BE2C (cell line): ENCODE measurements around the gene LMBR1L.

ENCODE experiments used
- DNase-seq: peaks from one replicate; pipeline ENCODE4 v3.0.0-alpha.2; 2020
- H3K27me3 ChIP-seq: fragments of 250-450 bp; sonication (Bioruptor Pico); 2 replicates; pipeline ENCODE4 v1.5.1; 2020; ENCODE audit warnings: mild to moderate bottlenecking
- H3K36me3 ChIP-seq: fragments of 250-450 bp; sonication (Bioruptor Pico); 2 replicates; pipeline ENCODE4 v1.5.1; 2020; ENCODE audit warnings: mild to moderate bottlenecking
- H3K4me1 ChIP-seq: fragments of 250-450 bp; sonication (Bioruptor Pico); 2 replicates; pipeline ENCODE4 v1.5.1; 2020
- H3K4me3 ChIP-seq: 2 replicates; pipeline ENCODE4 v1.5.1; 2011; ENCODE audit warnings: low read depth, low read length
- H3K9me3 ChIP-seq: fragments of 250-450 bp; sonication (Bioruptor Pico); 2 replicates; pipeline ENCODE4 v1.5.1; 2020
- TF ChIP-seq, protein P1 (sequence below): IDR thresholded peaks from 2 replicates; pipeline ENCODE4 v1.5.1; 2012; ENCODE audit warnings: mild to moderate bottlenecking, low read depth, low read length

Gene LMBR1L

DNA sequence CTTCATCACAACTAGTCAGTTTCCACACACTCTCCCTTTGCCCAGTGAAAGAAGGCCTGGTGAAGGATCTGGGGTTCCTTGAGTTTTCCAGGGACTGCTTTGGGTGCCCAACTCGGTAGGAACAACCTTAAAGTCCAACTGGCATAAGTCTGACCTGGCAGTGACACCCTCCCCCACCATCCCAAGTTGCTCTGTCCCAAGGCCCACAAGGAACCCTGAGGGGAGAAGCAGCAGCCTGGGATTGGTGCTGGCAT is 51.7 kb downstream of the LMBR1L start:
- Histone ChIP-seq H3K4me3 (peak overlapping the region; percentile 95), H3K9me3 (no peaks in the 10 kb centered on the region), H3K4me1 (no peaks in the 10 kb centered on the region; the same call in 1 of the 2 replicates), H3K27me3 (no peaks in the 10 kb centered on the region), H3K36me3 (peaks cover 19% of the 10 kb centered on the region)
- no peak for DNase-seq
- TF ChIP-seq, protein P1, sequence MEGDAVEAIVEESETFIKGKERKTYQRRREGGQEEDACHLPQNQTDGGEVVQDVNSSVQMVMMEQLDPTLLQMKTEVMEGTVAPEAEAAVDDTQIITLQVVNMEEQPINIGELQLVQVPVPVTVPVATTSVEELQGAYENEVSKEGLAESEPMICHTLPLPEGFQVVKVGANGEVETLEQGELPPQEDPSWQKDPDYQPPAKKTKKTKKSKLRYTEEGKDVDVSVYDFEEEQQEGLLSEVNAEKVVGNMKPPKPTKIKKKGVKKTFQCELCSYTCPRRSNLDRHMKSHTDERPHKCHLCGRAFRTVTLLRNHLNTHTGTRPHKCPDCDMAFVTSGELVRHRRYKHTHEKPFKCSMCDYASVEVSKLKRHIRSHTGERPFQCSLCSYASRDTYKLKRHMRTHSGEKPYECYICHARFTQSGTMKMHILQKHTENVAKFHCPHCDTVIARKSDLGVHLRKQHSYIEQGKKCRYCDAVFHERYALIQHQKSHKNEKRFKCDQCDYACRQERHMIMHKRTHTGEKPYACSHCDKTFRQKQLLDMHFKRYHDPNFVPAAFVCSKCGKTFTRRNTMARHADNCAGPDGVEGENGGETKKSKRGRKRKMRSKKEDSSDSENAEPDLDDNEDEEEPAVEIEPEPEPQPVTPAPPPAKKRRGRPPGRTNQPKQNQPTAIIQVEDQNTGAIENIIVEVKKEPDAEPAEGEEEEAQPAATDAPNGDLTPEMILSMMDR, result no peak

DNA sequence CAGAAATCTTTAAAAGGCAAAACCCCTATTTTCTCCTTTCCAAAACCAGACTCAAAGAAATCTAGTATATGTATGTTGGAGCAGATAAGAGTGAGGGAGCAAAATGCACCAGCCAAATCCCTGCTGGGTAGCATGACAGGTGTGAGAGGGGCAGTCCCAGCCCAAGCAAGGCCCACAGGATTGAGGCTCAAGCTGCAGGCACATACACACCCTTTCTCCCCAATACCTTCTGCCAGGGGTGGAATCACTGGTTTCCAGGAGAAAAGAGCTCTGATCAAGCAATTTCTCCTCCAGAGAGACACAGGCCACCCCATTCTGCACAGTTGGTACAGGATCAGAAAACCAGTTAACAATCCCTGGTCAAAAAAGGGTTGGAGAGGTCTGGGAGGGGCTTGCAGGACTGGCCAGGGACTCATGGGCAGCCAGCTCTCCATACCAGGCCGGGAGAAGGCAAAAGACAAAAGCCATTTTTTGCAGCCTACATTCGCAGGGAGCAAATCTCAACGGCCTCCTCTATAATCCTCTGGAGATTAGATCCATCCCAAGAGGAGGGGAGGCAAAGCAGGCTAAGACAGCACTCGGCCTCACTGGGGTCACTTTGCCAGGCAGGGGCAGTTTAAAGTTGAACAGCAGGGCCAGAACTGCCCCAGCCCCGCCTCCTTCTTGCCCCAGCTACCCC is 52.1 kb downstream of the LMBR1L start:
- Histone ChIP-seq H3K27me3 (no peaks in the 10 kb centered on the region), H3K4me1 (no peaks in the 10 kb centered on the region; the same call in 1 of the 2 replicates), H3K4me3 (peak overlapping the region; percentile 95), H3K9me3 (no peaks in the 10 kb centered on the region), H3K36me3 (peaks cover 24% of the 10 kb centered on the region)
- DNase-seq, result no peak
- TF ChIP-seq, protein P1, result no peak

DNA sequence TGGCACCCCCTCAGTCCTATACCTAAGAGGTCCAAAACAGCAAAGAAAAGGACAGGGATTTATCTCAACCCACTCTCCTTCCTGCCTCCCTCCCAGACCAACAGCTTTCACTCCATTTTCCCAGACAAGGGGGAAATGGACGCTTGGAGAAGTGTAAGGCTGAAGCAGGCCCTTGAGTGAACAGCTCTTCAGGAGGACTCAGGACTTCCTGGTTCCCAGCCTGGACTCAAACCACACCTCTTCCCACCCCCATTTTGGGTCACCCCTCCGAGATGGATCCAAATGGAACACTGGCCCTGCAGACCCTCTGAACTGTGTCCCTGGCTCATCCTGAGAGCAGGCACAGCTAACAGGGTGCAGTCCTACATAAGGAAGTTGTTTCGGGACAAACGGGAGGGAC is 52.8 kb downstream of the LMBR1L start:
- no peaks in the 10 kb centered on the region for H3K27me3 ChIP-seq
- H3K4me1 ChIP-seq, result no peaks in the 10 kb centered on the region; the same call in 1 of the 2 replicates
- H3K9me3 ChIP-seq, result no peaks in the 10 kb centered on the region
- no peak for DNase-seq
- peaks cover 30% of the 10 kb centered on the region for H3K36me3 ChIP-seq
- TF ChIP-seq, protein P1, result no peak
- peak overlapping the region; percentile 95 for H3K4me3 ChIP-seq

DNA sequence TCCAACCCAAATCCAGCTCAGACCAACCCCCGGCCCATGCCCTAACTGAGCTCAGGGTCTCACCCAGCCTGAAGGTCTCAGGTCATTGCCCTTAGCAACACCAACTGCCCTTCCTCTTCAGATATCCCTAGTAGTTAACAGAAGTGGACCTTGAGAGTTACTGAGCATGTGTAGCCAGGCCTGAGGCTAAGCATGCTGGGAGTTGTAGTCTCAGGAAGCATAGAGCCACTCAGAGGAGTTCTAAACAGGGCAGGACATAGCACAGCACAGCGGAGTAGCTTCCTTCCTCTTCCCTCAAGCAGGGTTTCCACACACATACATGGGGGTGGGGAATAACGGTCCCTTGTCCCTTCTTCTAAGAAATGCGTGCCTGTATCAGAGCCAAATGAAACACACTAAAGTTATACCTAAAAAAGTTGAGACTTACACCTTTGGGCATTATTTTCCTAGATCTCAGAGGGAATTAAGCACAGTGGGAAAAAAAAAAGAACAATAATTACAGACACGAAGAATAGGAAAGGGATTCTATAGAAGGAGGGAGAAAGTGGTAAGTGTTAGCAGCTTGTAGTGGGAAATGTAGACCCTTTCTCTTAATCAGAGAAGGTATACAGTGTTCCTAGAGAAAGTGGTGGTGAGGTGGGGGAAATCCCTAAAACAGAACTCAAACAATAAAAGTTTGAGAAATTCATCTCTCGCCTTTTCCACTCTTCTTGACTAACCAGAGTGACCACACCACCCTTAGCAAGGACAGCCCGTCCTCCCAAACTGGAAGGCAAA is 54.5 kb downstream of the LMBR1L start:
- H3K4me1 ChIP-seq, result no peaks in the 10 kb centered on the region
- H3K9me3 ChIP-seq, result no peaks in the 10 kb centered on the region
- peaks cover 47% of the 10 kb centered on the region for H3K36me3 ChIP-seq
- peak overlapping the region; percentile 95 for H3K4me3 ChIP-seq
- H3K27me3 ChIP-seq, result no peaks in the 10 kb centered on the region
- TF ChIP-seq, protein P1, result no peak
- peak; percentile 62 for DNase-seq

DNA sequence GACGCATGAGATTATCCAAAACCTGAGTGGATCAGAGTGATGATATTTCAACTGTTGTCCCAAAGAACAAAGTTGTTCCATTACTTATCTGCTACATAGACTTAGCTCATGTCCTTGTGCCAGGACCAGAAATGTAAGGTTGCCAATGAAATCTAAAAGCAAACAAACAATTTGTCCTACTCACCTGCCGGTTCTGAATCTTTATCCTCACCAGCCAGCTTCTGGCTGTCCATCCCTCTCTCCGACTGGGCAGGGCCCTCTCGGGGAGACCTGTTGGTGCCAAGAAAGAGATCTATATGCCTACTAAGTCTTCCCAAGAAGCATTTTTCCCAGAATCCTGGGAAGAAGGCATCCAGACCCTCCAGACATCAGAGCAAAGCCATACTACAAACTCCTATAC is 55.6 kb downstream of the LMBR1L start:
- no peaks in the 10 kb centered on the region for H3K9me3 ChIP-seq
- no peak overlapping the region for H3K4me3 ChIP-seq
- H3K36me3 ChIP-seq, result peaks cover 58% of the 10 kb centered on the region
- H3K27me3 ChIP-seq, result no peaks in the 10 kb centered on the region
- no peak for DNase-seq
- TF ChIP-seq, protein P1, result no peak
- H3K4me1 ChIP-seq, result no peaks in the 10 kb centered on the region

DNA sequence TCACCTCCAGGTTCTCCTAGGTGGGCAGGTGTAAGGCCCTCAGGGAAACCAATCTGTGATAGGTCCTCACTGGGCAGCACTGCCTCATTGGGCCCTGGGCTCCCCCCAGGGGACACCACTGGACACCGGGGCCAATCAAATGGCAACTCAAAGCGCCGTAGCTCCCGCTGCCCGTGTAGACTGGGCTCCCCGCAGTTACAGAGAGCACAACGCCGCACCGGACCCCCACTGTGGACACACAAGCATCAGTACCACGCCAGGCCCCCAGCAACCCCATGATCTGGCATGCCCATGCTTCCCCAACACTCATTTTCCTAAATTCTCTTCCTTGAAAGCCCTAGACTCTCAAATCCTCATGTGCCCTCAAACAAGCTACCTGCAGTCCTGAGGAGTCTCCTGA is 56.1 kb downstream of the LMBR1L start:
- no peak for DNase-seq
- Histone ChIP-seq H3K4me3 (no peak overlapping the region), H3K36me3 (peaks cover 63% of the 10 kb centered on the region), H3K9me3 (no peaks in the 10 kb centered on the region), H3K27me3 (no peaks in the 10 kb centered on the region), H3K4me1 (no peaks in the 10 kb centered on the region)
- TF ChIP-seq, protein P1, result no peak
